ENCODE data around the gene ABCC3.

- TF ChIP-seq CTCF (IDR thresholded peaks at IDR 0.05) (no peak), POLR2A (IDR thresholded peaks at IDR 0.05) (no peak)
Measured at GRCh38 chr17:50731575-50732460, 97.1 kb downstream of the ABCC3 start.
